PFSK-1 (cell line): ENCODE measurements around the gene CARMIL1.

Experiments used
- FOXP2 ChIP-seq: optimal IDR thresholded peaks from 2 replicates; pipeline ENCODE3; 2011; ENCODE audit warnings: borderline replicate concordance, control low read depth, inconsistent platforms; ENCODE audit not compliant: insufficient read depth; ENCODE audit errors: extremely low read length, extremely low read depth
- POLR2AphosphoS5 ChIP-seq: IDR thresholded peaks from 2 replicates; pipeline ENCODE4 v1.6.1; 2012; ENCODE audit warnings: low read depth, mild to moderate bottlenecking, control low read depth, low read length, moderate library complexity
- SIN3A ChIP-seq: IDR thresholded peaks from 2 replicates; pipeline ENCODE4 v1.6.1; 2012; ENCODE audit warnings: mild to moderate bottlenecking, low read length, moderate library complexity, borderline replicate concordance; ENCODE audit not compliant: insufficient read depth
- TAF1 ChIP-seq: IDR thresholded peaks from 2 replicates; pipeline ENCODE4 v1.6.1; 2012; ENCODE audit warnings: low read length, control low read depth, borderline replicate concordance; ENCODE audit not compliant: insufficient read depth
- TF ChIP-seq, protein P1 (sequence below), 2 experiments: IDR thresholded peaks; 2 replicates each; pipeline versions ENCODE4 v1.6.1 to v1.8.0; 2011 to 2012; ENCODE audit warnings: low read depth in 2 of 2, low read length in 2 of 2, control low read depth in 1 of 2, inconsistent platforms in 1 of 2, mild to moderate bottlenecking in 1 of 2, moderate library complexity in 1 of 2; ENCODE audit not compliant: insufficient read depth in 1 of 2

The CARMIL1 gene

DNA sequence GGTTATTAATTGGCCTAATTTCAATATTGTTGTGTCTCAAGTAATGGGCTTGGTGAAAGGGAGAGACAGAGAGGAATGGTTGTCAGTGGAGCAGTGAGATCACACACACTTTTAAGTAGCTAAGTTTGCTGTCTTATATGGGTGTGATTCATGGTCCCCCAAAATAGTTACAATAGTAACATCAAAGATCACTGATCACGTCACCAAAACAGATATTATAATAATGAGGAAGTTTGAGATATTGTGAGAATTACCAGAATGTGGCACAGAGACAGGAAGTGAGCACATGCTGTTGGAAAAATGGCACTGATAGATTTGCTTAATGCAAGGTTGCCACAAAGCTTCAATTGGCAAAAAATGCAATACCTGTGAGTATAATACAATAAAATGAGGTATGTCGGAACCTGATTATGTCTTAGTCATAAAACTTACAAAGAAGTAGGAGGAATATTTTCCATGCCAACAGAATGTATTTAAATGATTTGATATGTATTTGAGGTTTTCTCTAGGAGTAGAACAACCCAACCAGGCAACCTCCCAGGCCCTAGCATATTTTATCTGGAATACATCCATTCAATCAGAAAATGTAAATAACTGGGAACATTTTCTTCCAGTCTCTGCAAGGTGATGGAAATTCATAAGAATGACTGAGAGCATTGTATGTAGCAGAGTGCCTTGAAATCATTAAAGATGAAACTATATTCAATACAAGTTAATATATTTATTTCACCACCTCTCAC is 167.8 kb downstream of the CARMIL1 start:
- TF ChIP-seq TAF1 (no peak), SIN3A (no peak), POLR2AphosphoS5 (no peak), FOXP2 (no peak)
- TF ChIP-seq, protein P1, sequence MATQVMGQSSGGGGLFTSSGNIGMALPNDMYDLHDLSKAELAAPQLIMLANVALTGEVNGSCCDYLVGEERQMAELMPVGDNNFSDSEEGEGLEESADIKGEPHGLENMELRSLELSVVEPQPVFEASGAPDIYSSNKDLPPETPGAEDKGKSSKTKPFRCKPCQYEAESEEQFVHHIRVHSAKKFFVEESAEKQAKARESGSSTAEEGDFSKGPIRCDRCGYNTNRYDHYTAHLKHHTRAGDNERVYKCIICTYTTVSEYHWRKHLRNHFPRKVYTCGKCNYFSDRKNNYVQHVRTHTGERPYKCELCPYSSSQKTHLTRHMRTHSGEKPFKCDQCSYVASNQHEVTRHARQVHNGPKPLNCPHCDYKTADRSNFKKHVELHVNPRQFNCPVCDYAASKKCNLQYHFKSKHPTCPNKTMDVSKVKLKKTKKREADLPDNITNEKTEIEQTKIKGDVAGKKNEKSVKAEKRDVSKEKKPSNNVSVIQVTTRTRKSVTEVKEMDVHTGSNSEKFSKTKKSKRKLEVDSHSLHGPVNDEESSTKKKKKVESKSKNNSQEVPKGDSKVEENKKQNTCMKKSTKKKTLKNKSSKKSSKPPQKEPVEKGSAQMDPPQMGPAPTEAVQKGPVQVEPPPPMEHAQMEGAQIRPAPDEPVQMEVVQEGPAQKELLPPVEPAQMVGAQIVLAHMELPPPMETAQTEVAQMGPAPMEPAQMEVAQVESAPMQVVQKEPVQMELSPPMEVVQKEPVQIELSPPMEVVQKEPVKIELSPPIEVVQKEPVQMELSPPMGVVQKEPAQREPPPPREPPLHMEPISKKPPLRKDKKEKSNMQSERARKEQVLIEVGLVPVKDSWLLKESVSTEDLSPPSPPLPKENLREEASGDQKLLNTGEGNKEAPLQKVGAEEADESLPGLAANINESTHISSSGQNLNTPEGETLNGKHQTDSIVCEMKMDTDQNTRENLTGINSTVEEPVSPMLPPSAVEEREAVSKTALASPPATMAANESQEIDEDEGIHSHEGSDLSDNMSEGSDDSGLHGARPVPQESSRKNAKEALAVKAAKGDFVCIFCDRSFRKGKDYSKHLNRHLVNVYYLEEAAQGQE (IDR thresholded peaks at IDR 0.05; ENCODE audit: insufficient read depth in 1 of 2, low read depth in 2 of 2, low read length in 2 of 2), result no peak

DNA sequence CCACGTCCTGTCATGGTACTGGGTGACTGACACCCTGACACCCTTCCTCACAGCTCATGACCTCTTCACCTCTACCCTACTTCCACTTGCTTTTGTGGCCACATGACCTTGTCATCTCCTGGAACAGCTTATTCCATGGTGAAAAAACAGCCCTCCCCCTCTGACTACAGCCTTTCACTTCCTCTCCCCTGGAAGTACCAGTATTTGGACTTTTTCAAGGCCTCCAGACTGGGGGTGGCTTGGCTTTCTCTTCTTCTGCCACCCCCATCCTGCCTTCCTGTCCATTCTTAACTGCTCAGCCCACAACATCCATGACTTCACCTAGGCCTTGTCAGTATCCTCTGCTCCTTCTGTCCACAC is 168.4 kb downstream of the CARMIL1 start:
- TF ChIP-seq POLR2AphosphoS5, result no peak
- no peak for TF ChIP-seq FOXP2
- TF ChIP-seq, protein P1 (IDR thresholded peaks at IDR 0.05; ENCODE audit: insufficient read depth in 1 of 2, low read depth in 2 of 2, low read length in 2 of 2), result no peak
- no peak for TF ChIP-seq TAF1
- no peak for TF ChIP-seq SIN3A

DNA sequence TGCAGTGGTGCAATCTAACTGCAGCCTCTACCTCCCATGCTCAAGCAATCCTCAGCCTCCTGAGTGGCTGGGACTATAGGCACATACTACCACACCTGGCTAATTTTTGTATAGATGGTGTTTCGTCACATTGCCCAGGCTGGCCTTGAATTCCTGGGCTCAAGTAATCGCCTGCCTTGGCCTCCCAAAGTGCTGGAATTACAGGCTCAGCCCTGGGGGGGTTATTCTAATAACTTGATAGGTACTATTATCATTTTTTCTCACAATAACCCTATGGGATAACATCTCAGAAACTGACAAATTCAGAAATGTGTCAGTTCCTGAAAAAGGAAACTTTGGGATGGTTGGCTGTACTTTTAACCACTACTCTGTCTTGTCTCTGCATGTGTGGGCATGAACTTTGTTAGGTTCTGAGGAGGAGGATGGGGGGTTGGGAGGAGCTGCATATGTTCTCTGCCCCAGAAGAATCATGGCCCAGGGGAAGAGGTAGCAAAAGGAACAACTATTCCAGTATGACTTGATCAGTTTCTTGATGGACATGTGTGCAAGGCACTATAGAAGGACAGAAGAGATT is 169.9 kb downstream of the CARMIL1 start:
- no peak for TF ChIP-seq SIN3A

DNA sequence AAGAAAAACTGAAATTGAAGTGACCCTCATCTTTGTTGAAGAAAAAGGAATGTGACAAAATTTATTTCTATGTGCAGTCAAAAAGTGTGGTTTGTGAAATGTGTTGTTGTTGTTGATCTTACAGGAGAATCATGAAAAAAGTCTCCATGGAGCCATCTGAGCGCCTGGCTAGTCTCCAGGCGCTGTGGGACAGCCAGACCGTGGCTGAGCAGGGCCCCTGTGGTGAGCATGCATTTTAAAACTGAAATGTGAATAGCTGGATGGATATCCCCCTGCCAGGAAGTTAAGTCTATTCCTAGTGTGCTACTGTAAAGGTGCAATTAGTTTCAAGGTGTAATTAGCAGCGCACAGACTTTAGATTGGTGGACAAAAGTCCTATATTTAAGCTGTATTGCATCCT is 170.6 kb downstream of the CARMIL1 start:
- TF ChIP-seq TAF1 (no peak), FOXP2 (no peak), SIN3A (no peak), POLR2AphosphoS5 (no peak)
- TF ChIP-seq, protein P1 (IDR thresholded peaks at IDR 0.05; ENCODE audit: insufficient read depth in 1 of 2, low read depth in 2 of 2, low read length in 2 of 2), result no peak

DNA sequence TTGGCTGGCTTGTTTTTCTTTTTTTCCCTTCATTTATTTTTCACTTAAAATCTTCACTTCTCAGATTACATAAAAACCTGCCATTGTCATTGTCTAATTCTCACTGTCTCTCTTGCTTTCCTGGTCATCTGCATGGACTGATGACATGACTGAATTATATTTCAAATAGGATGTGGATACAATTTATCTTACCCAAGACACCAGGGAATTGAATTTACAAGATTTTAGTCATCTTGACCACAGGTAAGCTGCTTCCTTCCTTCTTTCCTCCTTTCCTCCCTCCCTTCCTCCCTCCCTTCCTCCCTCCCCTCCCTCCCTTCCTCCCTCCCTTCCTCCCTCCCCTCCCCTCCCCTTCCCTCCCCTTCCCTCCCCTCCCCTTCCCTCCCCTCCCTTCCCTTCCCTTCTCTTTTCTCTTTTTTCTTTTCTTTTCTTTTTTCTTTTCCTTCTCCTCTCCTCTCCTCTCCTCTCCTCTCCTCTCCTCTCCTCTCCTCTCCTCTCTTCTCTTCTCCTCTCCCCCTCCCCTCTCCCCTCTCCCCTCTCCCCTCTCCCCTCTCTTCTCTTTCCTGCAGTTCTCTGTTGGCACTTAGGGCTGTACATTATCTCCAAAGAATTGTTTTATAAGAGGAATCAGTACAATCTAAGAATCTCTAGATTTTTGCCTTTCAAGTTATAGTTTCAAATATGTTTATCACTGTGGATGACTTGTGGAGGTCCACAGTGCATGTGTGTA is 171.5 kb downstream of the CARMIL1 start:
- TF ChIP-seq SIN3A (no peak), TAF1 (no peak), POLR2AphosphoS5 (no peak), FOXP2 (no peak)
- TF ChIP-seq, protein P1 (IDR thresholded peaks at IDR 0.05; ENCODE audit: insufficient read depth in 1 of 2, low read depth in 2 of 2, low read length in 2 of 2), result no peak
